ENCODE data around the gene ZCCHC4.

DNA sequence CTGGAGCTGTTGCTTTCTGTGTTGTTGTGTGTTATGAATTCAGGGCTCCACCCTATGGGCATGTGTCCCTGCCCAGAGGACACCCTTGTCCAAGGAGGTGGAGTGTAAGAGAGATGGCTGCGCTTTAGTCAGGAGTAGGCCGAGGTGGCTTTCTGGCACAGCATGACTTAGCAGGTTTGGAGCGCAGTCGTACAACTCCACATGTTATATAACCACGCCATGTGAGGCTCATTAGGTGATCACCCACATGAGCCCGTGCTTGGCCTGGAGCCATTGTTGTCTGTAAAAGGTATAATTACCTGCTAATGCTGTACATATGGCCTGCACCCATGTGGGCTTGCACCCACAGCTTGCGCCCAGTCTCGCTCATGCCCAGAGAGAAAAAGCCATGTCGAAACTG is 48.7 kb downstream of the ZCCHC4 start:
- TF ChIP-seq, protein P1, sequence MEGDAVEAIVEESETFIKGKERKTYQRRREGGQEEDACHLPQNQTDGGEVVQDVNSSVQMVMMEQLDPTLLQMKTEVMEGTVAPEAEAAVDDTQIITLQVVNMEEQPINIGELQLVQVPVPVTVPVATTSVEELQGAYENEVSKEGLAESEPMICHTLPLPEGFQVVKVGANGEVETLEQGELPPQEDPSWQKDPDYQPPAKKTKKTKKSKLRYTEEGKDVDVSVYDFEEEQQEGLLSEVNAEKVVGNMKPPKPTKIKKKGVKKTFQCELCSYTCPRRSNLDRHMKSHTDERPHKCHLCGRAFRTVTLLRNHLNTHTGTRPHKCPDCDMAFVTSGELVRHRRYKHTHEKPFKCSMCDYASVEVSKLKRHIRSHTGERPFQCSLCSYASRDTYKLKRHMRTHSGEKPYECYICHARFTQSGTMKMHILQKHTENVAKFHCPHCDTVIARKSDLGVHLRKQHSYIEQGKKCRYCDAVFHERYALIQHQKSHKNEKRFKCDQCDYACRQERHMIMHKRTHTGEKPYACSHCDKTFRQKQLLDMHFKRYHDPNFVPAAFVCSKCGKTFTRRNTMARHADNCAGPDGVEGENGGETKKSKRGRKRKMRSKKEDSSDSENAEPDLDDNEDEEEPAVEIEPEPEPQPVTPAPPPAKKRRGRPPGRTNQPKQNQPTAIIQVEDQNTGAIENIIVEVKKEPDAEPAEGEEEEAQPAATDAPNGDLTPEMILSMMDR (IDR thresholded peaks at IDR 0.05) = no peak
- TF ChIP-seq POLR2A (IDR thresholded peaks at IDR 0.05) = no peak
